ENCODE data around the gene PRLH.
A peak's percentile ranks its signal among the peaks of the same experiment; 100 is the strongest.

The PRLH gene

GRCh38 chr2:237567276-237568029, 1.1 kb downstream of the PRLH start:
- no peak for DNase-seq

DNA sequence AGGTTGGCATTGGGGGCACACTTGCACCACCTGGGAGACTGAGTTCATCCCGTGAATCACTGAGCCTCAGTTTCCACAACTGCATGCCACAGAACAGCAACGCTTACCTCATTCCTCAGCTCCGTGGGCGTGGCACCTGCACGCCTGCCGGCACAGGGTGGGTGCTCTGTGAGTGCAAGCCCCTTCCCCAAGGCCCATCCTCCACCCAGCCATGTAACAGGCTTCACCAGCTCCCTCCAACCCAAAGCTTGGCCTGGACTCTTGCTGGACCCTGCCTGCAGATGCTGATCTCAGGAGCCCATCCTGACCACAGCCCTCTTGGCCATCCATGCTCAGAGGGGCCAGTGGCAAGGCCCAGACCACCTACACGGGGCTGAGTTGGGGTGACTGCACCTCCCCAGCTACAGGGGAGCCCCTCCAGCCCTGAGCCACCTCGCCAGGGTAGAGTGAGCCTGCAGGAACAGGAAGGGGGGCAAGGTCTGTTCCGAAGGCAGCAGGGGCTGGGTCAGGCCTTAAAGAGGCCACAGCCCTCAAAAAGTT, 1.8 kb downstream of the PRLH start:
- DNase-seq = no peak

DNA sequence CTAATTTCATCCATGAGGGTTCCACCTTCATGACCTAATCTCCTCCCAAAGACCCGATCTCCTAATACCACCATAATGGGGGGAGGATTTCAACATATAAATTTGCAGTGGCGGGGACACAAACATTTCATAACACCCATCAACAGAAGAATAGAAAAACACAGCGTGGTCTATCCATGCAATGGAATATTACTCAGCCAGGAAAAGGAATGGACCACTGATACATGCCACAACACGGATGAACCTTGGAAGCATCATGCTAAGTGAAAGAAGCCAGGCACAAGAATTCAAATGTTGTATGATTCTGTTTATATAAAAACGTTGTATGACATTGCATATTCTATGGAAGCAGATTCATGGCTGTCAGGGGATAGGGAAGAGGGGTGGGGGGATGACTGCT, 2.7 kb downstream of the PRLH start:
- DNase-seq = no peak

DNA sequence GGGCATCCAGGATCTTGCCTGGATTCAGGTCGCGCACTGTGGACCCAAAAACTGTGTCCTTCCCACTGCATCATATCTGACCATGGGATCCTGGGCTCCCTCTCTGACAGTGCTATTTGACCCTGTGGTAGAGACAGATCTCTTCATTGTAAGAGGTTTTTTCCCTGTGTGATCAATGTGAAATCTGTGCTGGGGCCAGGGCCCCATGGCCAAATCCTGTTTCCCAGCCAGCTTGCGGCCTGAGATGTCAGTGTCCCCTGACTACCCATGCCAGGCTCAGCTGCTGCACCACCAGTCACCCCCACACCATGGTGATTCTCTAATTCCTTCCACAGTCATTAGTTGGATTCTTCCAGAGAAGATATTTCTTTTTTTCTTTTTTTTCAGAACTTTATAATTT, 3.5 kb downstream of the PRLH start:
- DNase-seq = no peak

GRCh38 chr2:237570776-237571335, 4.5 kb downstream of the PRLH start:
- DNase-seq = no peak

- DNase-seq = no peak
These were observed 5.2 kb downstream of the PRLH start for GRCh38 chr2:237571551-237571950.

DNA sequence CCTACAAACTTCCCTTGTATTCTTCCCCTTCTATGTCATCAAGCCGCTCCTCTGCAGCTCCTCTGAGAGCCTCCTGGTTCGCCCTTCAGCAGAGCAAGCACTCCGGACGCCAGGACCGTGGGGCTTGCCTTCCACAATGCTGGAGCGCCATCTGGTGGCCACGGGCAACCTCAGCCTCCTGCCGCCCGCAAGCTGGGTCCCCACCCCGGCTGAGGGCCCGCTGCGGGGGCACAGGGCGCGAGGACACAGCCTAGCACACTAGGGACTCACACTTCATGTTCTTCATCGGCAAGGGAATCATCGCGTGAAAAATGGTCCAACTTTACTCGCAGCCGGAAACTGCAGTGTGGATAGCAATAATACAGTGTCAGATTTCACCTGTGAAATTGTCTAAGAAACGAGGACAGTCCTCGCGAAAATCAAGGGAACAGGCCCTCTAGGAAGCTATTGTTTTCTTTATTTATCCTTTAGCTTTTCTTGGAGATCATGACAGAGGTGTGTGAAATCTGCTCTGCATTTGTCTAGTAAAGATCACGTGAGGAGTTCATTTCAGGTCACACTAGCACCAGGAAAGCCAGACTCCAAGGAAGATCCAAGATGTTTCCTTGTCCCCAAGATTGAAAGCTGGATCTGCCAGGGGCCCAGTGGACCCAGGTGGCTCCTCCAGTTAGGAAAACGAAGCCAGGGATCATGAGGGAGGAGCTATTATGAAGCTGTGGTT, 5.8 kb downstream of the PRLH start:
- DNase-seq = peak; percentile 81

- DNase-seq = no peak
These were observed 6.3 kb downstream of the PRLH start for GRCh38 chr2:237572742-237573101.

DNA sequence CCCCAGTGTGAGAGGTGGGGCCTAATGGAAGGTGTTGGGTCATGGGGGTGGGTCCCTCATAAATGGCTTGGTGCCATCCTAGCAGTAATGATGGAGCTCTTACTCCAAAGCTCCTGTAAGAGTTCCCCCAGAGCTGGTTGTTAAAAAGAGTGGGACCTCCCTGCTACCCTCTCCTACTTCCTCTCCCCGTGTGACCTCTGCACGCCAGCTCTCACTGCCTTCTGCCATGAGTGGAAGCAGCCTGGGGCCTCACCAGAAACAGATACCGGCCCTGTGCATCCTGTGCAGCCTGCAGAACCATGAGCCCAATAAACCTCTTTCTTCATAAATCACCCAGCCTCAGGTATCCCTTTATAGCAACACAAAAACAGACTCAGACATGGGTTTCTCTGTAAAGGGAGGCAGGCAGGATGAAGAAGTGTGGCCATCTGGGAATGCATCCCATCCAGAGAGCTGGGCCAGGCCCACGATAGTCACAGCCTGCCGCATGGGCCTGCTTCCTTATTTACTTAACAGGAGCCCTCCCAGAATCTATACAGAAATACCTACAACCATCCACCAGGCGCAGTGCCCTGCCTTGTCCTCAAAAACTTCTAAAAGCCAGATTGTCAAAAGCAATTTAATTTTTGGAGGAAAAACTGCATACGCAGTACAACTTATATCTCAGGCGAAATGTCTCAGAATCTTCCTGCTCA, 7.5 kb downstream of the PRLH start:
- no peak for DNase-seq

DNA sequence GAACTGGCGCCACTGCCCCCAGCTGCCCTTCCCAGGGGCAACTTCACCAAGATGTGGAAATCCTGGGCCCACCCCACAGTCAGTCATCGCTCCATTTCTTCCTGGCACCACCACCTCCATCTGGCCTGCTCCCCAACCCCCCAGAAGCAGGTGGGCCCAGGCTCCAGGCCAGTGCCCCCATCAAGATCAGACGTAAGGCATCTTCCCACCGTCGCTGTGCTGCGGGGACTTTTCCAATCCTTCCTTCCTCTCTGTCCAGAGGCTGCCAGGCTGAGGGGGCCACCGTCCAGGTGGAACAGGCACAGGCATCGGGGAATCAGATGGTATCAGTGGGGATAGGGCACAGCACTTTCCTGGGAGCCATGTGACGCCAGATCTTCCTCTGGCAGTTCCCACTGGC, 8.1 kb downstream of the PRLH start:
- no peak for DNase-seq

- no peak for DNase-seq
These were observed 8.8 kb downstream of the PRLH start for GRCh38 chr2:237574894-237575868.

- DNase-seq = no peak
These were observed 9.8 kb downstream of the PRLH start for GRCh38 chr2:237575869-237576862.

DNA sequence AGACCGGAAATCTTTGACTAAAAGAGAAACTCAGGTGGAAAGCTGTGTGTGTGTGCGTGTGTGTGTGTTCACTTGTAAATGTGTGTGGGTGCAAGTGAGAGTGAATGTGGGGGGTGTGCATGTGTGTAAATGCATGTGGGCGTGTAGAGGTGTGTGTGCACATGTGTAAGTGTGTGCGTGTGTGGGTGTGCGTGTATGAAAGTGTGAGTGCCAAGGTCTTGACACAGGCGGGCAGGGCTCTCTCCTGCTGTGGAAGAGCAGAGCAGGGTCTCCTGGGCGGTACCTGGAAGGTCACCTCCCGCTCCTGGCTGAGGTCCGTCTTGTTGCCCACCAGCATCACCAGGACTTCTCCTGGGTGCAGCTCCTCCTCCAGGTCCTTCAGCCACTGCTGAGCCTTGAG, 10.6 kb downstream of the PRLH start:
- DNase-seq = no peak

- no peak for DNase-seq
These were observed 11.1 kb downstream of the PRLH start for GRCh38 chr2:237577458-237577857.

- DNase-seq = no peak
These were observed 11.8 kb downstream of the PRLH start for GRCh38 chr2:237577956-237578870.

DNA sequence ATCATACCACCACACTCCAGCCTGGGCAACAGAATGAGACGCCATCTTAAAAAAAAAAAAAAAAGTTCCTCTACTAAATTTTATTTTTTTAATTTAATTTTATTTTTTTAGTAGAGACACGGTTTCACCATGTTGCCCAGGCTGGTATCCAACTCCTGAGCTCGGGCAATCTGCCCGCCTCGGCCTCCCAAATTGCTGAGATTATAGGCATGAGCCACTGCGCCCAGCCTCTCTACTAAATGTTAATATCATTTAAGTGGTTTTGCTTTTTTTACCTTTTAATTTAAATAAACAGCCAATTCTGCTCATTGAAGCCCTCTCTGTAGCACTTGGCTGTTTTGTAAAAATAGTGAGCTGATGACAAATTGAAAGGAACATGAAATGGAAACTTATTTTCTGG, 15.0 kb downstream of the PRLH start:
- DNase-seq = no peak

- peak; percentile 49 for DNase-seq
These were observed 15.7 kb downstream of the PRLH start for GRCh38 chr2:237581751-237582746.
